ACC112 (cell line): ENCODE results near the gene EPM2A.

Experiments
- H2AFZ ChIP-seq: fragments of 200-600 bp; sonication (generic); one replicate; pipeline ENCODE4 v1.6.0; 2017; ENCODE audit warnings: antibody characterized with exemption, low read length; ENCODE audit not compliant: unreplicated experiment
- H3K27ac ChIP-seq: fragments of 200-600 bp; sonication (generic); 2 replicates; pipeline ENCODE4 v1.5.1; 2014; ENCODE audit warnings: low read depth, mild to moderate bottlenecking, antibody characterized with exemption, low read length, moderate library complexity
- H3K27me3 ChIP-seq: fragments of 200-600 bp; sonication (generic); 2 replicates; pipeline ENCODE4 v1.6.1; 2014; ENCODE audit warnings: mild to moderate bottlenecking, antibody characterized with exemption, low read length, moderate library complexity, mixed read lengths; ENCODE audit not compliant: insufficient read depth
- H3K36me3 ChIP-seq: fragments of 200-600 bp; sonication (generic); 2 replicates; pipeline ENCODE4 v1.6.1; 2016; ENCODE audit warnings: mild to moderate bottlenecking, antibody characterized with exemption, low read length, moderate library complexity, mixed read lengths; ENCODE audit not compliant: insufficient read depth
- H3K4me1 ChIP-seq: fragments of 200-600 bp; sonication (generic); one replicate; pipeline ENCODE4 v1.6.1; 2016; ENCODE audit warnings: low read length, mixed read lengths; ENCODE audit not compliant: insufficient read depth, unreplicated experiment, control insufficient read depth
- H3K4me3 ChIP-seq: fragments of 200-600 bp; sonication (generic); 2 replicates; pipeline ENCODE4 v1.5.1; 2014; ENCODE audit warnings: mild to moderate bottlenecking, low read depth, low read length
- H3K79me2 ChIP-seq: fragments of 200-600 bp; sonication (generic); one replicate; pipeline ENCODE4 v1.6.0; 2016; ENCODE audit warnings: low read length; ENCODE audit not compliant: control insufficient read depth, unreplicated experiment, insufficient read depth

Gene EPM2A

DNA sequence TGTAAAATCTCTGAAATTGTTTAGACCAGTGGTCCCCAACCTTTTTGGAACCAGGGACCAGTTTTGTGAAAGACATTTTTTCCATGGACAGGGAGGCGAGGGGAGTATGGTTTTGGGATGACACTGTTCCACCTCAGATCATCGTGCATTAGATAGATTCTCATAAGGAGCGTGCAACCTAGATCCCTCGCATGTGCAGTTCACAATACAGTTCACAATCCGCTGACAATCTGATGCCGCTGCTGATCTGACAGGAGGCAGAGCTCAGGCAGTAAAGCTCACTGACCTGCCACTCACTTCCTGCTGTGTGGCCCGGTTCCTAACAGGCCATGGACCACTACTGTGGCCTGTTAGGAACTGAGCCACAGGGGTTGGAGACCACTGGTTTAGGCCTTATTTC lies 115.2 kb downstream of the EPM2A start:
- H3K27ac ChIP-seq: no peak overlapping the region
- H3K27me3 ChIP-seq: no peaks in the 10 kb centered on the region
- no peak overlapping the region for H2AFZ ChIP-seq
- H3K79me2 ChIP-seq: no peaks in the 10 kb centered on the region
- H3K4me1 ChIP-seq: no peaks in the 10 kb centered on the region
- no peaks in the 10 kb centered on the region for H3K36me3 ChIP-seq
- H3K4me3 ChIP-seq: no peak overlapping the region

DNA sequence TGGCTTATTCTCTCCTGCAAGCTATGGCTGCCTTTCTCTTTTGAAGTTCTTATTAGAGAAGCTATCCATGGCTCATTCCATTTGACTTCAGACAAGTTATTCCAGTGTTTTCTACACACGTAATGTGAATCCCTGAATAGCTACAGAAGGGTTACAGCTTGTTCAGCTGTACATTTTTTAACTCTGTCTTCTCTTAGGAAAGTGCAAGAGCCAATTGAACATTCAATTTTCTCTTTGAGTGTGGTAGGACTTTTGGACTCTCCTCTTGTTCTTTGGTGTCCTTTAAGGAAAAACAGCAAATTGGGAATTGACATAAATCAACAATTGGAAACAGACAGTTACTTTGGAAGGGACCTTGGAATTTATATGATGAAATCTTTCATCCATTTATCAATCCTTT lies 125.8 kb downstream of the EPM2A start:
- no peak overlapping the region for H3K27ac ChIP-seq
- H3K4me1 ChIP-seq: no peaks in the 10 kb centered on the region
- no peak overlapping the region for H3K4me3 ChIP-seq
- no peaks in the 10 kb centered on the region for H3K79me2 ChIP-seq
- H3K36me3 ChIP-seq: no peaks in the 10 kb centered on the region
- H3K27me3 ChIP-seq: no peaks in the 10 kb centered on the region
- no peak overlapping the region for H2AFZ ChIP-seq

DNA sequence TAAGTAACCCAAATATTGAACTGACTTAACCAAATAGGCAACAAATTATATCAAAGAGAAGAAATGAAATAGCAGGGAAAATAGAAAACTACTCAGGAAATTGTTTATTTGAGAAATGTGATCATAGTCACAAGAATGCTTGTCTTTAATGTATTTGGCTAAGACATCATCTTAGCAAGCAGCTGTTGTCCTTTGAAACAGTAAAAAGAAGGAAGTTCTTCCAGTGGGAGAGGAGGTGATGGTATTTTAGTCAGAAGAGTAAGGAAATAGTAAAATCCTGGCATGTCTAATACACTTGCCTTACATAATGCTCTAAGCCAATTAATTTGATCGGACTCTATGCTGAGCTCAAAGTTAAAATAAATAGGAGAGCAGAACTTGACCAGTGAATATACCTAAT lies 126.5 kb downstream of the EPM2A start:
- H3K79me2 ChIP-seq: no peaks in the 10 kb centered on the region
- no peak overlapping the region for H2AFZ ChIP-seq
- no peak overlapping the region for H3K27ac ChIP-seq
- H3K4me1 ChIP-seq: no peaks in the 10 kb centered on the region
- no peaks in the 10 kb centered on the region for H3K36me3 ChIP-seq
- H3K27me3 ChIP-seq: no peaks in the 10 kb centered on the region
- no peak overlapping the region for H3K4me3 ChIP-seq

DNA sequence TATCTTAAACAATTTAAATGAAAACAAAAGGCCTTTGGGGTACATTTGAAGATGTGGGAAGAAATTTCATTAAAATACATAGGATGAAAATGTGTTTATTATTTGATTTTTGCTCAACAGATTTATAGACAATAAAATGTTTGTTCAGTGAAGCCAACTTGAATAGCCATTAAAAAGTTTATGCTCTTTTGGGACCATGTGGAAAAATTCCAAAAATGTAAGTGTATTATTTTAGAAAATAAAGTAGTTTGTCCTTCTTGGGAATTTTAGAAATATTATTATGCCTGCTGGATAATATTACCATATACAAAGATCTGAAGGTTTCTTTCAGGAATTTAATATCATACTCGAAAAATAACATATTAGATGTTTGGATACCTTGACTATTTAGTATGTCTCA lies 131.3 kb downstream of the EPM2A start:
- H3K36me3 ChIP-seq: no peaks in the 10 kb centered on the region
- no peak overlapping the region for H3K4me3 ChIP-seq
- no peaks in the 10 kb centered on the region for H3K27me3 ChIP-seq
- no peak overlapping the region for H2AFZ ChIP-seq
- H3K4me1 ChIP-seq: no peaks in the 10 kb centered on the region
- H3K79me2 ChIP-seq: no peaks in the 10 kb centered on the region
- no peak overlapping the region for H3K27ac ChIP-seq

DNA sequence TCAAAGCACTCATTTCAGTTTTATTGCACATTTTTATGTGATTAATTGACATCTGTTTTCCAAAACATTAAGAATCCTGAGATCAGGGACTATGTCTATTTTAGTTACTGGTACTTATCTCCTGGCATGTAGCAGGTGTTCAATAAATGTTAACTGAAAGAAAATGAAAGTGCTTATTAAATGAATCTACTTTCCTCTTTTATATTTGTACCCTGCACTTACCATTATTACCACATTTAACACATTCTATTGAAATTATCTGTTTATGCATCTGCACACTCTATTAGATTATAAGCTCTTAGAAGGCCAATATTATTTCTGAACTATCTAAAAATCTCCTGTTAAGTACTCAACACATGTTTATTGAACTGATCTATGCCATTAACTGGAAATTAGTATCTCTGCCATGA lies 131.9 kb downstream of the EPM2A start:
- Histone ChIP-seq H3K27me3 (no peaks in the 10 kb centered on the region), H3K4me1 (no peaks in the 10 kb centered on the region), H3K36me3 (no peaks in the 10 kb centered on the region), H3K79me2 (no peaks in the 10 kb centered on the region), H3K27ac (no peak overlapping the region), H3K4me3 (no peak overlapping the region), H2AFZ (no peak overlapping the region)

DNA sequence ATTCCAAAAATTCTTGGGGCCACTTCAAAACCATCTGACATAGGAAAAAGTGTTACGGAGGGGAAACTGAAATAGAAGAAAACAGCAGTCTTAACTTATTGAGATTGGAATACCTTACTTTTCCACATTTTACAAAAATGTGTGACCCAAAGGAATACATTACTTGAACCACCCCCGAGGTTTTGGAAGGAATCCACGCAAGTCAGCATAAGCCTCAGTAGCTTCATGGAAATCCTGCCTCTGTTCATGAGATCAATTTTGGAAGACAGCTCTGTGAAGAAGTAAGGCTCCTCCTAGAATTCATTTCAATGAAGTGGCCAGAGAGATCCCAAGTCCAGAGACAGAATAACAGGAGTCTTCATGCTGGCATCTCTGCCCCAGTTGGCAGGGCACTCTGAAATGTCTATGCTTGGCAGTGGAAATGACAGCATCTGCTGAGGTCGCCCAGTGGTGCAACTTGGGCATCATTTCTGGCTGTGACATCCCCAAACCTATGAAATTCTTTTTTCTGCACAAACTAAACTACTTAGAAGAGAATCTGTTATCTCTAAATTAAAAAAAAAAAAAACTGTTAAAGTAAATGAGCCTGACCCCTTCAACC lies 132.5 kb downstream of the EPM2A start:
- Histone ChIP-seq H3K36me3 (no peaks in the 10 kb centered on the region), H3K4me1 (no peaks in the 10 kb centered on the region), H3K79me2 (no peaks in the 10 kb centered on the region), H3K27me3 (no peaks in the 10 kb centered on the region), H3K4me3 (no peak overlapping the region), H2AFZ (no peak overlapping the region), H3K27ac (no peak overlapping the region)

DNA sequence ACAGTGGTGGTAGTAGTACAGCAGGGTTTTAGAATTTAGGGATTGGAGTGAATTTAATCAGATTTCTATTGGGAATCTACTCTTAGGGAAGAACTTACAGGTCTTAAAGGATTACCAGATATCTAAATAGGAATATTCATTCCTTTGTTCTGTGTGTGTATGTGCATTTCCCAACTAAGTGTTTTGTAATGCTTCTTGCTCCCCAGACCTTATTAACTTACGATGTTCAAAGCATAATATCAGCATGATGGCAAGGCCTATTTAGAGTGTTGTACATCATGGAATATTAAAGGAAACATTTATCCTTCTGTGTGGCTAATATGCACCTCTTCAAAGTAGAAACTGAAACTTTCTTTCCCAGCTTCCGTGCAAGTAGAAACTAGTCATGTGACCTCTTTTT lies 133.9 kb downstream of the EPM2A start:
- H3K36me3 ChIP-seq: no peaks in the 10 kb centered on the region
- H3K79me2 ChIP-seq: no peaks in the 10 kb centered on the region
- H2AFZ ChIP-seq: no peak overlapping the region
- H3K4me1 ChIP-seq: no peaks in the 10 kb centered on the region
- H3K4me3 ChIP-seq: no peak overlapping the region
- H3K27me3 ChIP-seq: no peaks in the 10 kb centered on the region
- no peak overlapping the region for H3K27ac ChIP-seq

DNA sequence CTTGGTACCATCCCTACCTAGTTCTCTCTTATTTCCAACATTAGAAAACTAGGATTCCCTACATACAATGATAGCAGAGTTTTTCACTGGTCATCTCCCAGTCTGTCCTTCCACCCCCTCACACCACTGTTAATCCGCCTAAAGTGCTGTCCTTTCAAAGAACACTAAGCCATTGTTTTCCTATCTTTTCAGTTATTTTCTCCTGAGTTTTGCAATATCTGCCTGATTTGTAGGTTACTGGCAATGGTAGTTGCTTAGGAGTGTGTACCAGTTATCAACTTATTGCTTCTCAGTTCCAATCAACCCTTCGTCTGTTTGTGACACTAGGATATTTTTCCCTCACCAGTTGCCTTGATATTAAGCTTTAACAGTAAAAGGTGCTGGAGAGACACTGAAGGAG lies 135.0 kb downstream of the EPM2A start:
- Histone ChIP-seq H3K79me2 (no peaks in the 10 kb centered on the region), H3K27ac (no peak overlapping the region), H3K36me3 (no peaks in the 10 kb centered on the region), H3K4me3 (no peak overlapping the region), H3K4me1 (no peaks in the 10 kb centered on the region), H3K27me3 (no peaks in the 10 kb centered on the region), H2AFZ (no peak overlapping the region)

DNA sequence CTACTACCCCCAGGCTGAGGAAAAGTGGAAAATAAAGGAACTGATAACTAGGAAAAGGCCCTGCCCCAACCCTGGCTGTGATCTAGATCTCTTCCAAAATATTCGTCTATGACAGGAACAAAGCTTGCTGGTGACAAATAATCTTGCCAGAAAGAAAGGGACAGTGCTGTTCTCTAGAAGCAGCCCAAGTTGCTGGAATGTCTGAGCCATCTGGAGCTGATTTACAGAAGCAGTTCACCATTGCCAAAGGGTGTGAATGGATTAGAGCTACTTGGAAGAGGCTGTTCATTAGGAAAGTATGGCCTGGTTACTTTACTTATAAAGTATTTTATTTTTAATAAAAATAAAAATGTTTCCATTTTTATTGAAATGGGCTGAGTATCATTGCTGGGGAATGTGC lies 146.3 kb downstream of the EPM2A start:
- Histone ChIP-seq H3K4me1 (no peaks in the 10 kb centered on the region), H3K27me3 (no peaks in the 10 kb centered on the region), H3K4me3 (no peak overlapping the region), H3K36me3 (no peaks in the 10 kb centered on the region), H2AFZ (no peak overlapping the region), H3K27ac (no peak overlapping the region), H3K79me2 (no peaks in the 10 kb centered on the region)

DNA sequence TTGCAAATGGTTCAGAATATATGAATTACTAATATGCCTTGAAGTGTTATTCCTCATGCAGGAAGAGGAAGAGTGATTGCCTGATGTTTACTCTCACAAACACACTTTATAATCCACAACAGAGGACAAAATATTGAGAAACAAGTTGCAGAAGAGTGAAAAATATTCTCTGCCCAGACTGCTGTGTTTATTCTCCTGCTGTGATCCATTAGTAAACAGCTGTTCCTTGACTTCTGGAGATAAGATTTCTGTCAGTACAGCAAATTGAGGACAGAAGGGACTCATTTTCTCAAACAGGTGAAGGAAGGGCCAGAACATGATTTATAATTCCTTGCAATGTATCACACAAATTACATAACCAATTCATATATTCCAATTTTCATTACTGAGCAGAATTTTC lies 148.0 kb downstream of the EPM2A start:
- Histone ChIP-seq H3K4me3 (no peak overlapping the region), H3K36me3 (no peaks in the 10 kb centered on the region), H3K27me3 (no peaks in the 10 kb centered on the region), H2AFZ (no peak overlapping the region), H3K4me1 (no peaks in the 10 kb centered on the region), H3K79me2 (no peaks in the 10 kb centered on the region), H3K27ac (no peak overlapping the region)

DNA sequence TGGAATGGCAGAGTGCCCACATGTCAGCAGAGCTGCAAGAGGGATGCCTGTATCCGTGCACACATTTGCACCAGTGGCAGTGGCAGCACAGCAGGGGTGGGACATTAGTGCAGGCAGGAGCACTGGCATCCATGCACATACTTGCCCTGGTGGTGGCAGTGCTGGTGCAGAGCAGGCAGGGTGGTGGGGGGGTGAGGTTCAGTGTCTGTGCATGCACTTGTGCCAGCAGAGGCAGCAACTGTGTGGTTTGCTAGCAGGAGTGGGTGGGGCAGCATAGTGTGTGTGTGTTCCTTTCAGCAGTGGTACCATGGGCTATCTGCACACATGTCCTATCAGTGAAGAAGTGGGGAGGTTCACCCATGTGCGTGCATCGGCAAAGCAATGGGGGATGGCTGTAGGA lies 151.6 kb downstream of the EPM2A start:
- Histone ChIP-seq H3K27ac (no peak overlapping the region), H3K27me3 (no peaks in the 10 kb centered on the region), H3K4me3 (no peak overlapping the region), H2AFZ (no peak overlapping the region), H3K79me2 (no peaks in the 10 kb centered on the region), H3K4me1 (no peaks in the 10 kb centered on the region), H3K36me3 (no peaks in the 10 kb centered on the region)
